ENCODE results near the gene CGNL1.

Gene CGNL1

GRCh38 chr15:57393061-57393460 lies 16.8 kb downstream of the CGNL1 start:
- Histone ChIP-seq H3K9ac (ENCODE audit: low read length) (no peak overlapping the region), H3K36me3 (ENCODE audit: low read length) (no peaks in the 10 kb centered on the region), H4K20me1 (ENCODE audit: low read depth, low read length) (no peaks in the 10 kb centered on the region), H3K4me2 (ENCODE audit: low read depth, low read length, poor library complexity, severe bottlenecking) (no peak overlapping the region), H3K9me3 (ENCODE audit: insufficient read depth, low read length) (no peaks in the 10 kb centered on the region), H2AFZ (ENCODE audit: low read depth, low read length, severe bottlenecking) (no peak overlapping the region), H3K9me2 (replicated peaks; ENCODE audit: insufficient read depth, low read length) (no peaks in the 10 kb centered on the region), H3K4me3 (ENCODE audit: insufficient read depth, low read length, poor library complexity, severe bottlenecking) (no peak overlapping the region), H3K79me2 (ENCODE audit: insufficient read depth, low read length) (no peaks in the 10 kb centered on the region), H3F3A (ENCODE audit: insufficient read depth) (no peaks in the 10 kb centered on the region), H3K27ac (ENCODE audit: low read depth, low read length) (no peak overlapping the region), H3K27me3 (ENCODE audit: low read length) (no peaks in the 10 kb centered on the region)
- no peak for TF ChIP-seq EZH2phosphoT487 (conservative IDR thresholded peaks at IDR 0.05; ENCODE audit: low read length)
- TF ChIP-seq CTCF (IDR thresholded peaks at IDR 0.05; ENCODE audit: insufficient read depth, low read length, poor library complexity, severe bottlenecking), result no peak

DNA sequence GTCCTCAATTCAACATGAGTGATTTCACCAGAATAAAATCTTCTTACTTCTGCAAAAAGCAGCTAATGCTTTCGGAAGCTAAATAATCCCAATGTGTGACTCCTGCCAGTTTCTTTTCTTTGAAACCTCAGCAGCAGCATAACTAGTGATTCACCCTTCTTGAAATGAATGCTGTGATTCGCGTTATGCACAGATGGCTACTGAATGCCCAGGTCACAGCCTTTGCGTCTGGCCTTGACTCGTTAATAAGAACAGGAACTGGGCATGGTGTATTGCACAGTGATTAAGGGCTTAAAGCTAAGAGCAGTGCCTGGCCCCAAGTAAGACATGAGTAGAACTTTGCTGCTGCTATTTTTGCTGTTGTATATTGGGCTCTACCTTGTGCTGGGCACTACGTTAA lies 19.0 kb downstream of the CGNL1 start:
- TF ChIP-seq EZH2phosphoT487 (conservative IDR thresholded peaks at IDR 0.05; ENCODE audit: low read length) (no peak), CTCF (IDR thresholded peaks at IDR 0.05; ENCODE audit: insufficient read depth, low read length, poor library complexity, severe bottlenecking) (no peak)
- Histone ChIP-seq H2AFZ (ENCODE audit: low read depth, low read length, severe bottlenecking) (no peak overlapping the region), H3K79me2 (ENCODE audit: insufficient read depth, low read length) (no peaks in the 10 kb centered on the region), H3F3A (ENCODE audit: insufficient read depth) (no peaks in the 10 kb centered on the region), H3K27me3 (ENCODE audit: low read length) (no peaks in the 10 kb centered on the region), H3K9me2 (replicated peaks; ENCODE audit: insufficient read depth, low read length) (no peaks in the 10 kb centered on the region), H3K36me3 (ENCODE audit: low read length) (no peaks in the 10 kb centered on the region), H3K9ac (ENCODE audit: low read length) (no peak overlapping the region), H4K20me1 (ENCODE audit: low read depth, low read length) (no peaks in the 10 kb centered on the region), H3K9me3 (ENCODE audit: insufficient read depth, low read length) (no peaks in the 10 kb centered on the region), H3K4me3 (ENCODE audit: insufficient read depth, low read length, poor library complexity, severe bottlenecking) (no peak overlapping the region), H3K4me2 (ENCODE audit: low read depth, low read length, poor library complexity, severe bottlenecking) (no peak overlapping the region), H3K27ac (ENCODE audit: low read depth, low read length) (no peak overlapping the region)

DNA sequence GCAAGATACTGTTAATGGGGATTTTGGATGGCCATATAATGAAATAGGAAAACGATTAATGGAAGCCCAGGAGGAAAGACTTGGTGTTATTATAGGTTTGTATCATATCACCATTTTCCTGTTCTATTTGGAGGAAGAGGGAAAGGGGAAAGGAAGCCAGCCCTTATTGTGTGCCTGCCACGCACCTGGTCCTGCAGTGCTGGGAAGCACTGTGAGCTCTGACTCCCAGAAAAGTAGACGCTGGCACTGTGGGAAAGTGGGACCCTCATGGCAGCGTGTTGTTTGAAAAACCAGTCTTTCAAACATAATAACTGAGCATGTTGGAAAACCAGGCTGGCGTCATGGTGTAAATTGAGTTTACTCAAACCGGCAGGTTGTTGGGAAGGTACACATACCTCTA lies 22.0 kb downstream of the CGNL1 start:
- no peaks in the 10 kb centered on the region for H3K36me3 ChIP-seq (ENCODE audit: low read length)
- no peak overlapping the region for H3K4me2 ChIP-seq (ENCODE audit: low read depth, low read length, poor library complexity, severe bottlenecking)
- H3K9ac ChIP-seq (ENCODE audit: low read length), result no peak overlapping the region
- no peak overlapping the region for H2AFZ ChIP-seq (ENCODE audit: low read depth, low read length, severe bottlenecking)
- H3K79me2 ChIP-seq (ENCODE audit: insufficient read depth, low read length), result no peaks in the 10 kb centered on the region
- no peaks in the 10 kb centered on the region for H3K27me3 ChIP-seq (ENCODE audit: low read length)
- H3K9me2 ChIP-seq (replicated peaks; ENCODE audit: insufficient read depth, low read length), result no peaks in the 10 kb centered on the region
- no peaks in the 10 kb centered on the region for H4K20me1 ChIP-seq (ENCODE audit: low read depth, low read length)
- no peaks in the 10 kb centered on the region for H3F3A ChIP-seq (ENCODE audit: insufficient read depth)
- H3K9me3 ChIP-seq (ENCODE audit: insufficient read depth, low read length), result no peaks in the 10 kb centered on the region
- H3K4me3 ChIP-seq (ENCODE audit: insufficient read depth, low read length, poor library complexity, severe bottlenecking), result no peak overlapping the region
- no peak overlapping the region for H3K27ac ChIP-seq (ENCODE audit: low read depth, low read length)
- TF ChIP-seq CTCF (IDR thresholded peaks at IDR 0.05; ENCODE audit: insufficient read depth, low read length, poor library complexity, severe bottlenecking), result no peak
- no peak for TF ChIP-seq EZH2phosphoT487 (conservative IDR thresholded peaks at IDR 0.05; ENCODE audit: low read length)

- TF ChIP-seq CTCF (IDR thresholded peaks at IDR 0.05; ENCODE audit: insufficient read depth, low read length, poor library complexity, severe bottlenecking) (no peak), EZH2phosphoT487 (conservative IDR thresholded peaks at IDR 0.05; ENCODE audit: low read length) (no peak)
- Histone ChIP-seq H3K79me2 (ENCODE audit: insufficient read depth, low read length) (no peaks in the 10 kb centered on the region), H3F3A (ENCODE audit: insufficient read depth) (no peaks in the 10 kb centered on the region)
Observed at GRCh38 chr15:57401546-57401945, 25.2 kb downstream of the CGNL1 start.

More at GRCh38 chr15:57401546-57401945, 25.2 kb downstream of the CGNL1 start:
- Histone ChIP-seq H3K9me2 (replicated peaks; ENCODE audit: insufficient read depth, low read length) (no peaks in the 10 kb centered on the region), H3K27me3 (ENCODE audit: low read length) (no peaks in the 10 kb centered on the region), H3K4me2 (ENCODE audit: low read depth, low read length, poor library complexity, severe bottlenecking) (no peak overlapping the region), H3K4me3 (ENCODE audit: insufficient read depth, low read length, poor library complexity, severe bottlenecking) (no peak overlapping the region), H3K27ac (ENCODE audit: low read depth, low read length) (no peak overlapping the region), H3K36me3 (ENCODE audit: low read length) (no peaks in the 10 kb centered on the region), H2AFZ (ENCODE audit: low read depth, low read length, severe bottlenecking) (no peak overlapping the region), H3K9ac (ENCODE audit: low read length) (no peak overlapping the region), H4K20me1 (ENCODE audit: low read depth, low read length) (no peaks in the 10 kb centered on the region), H3K9me3 (ENCODE audit: insufficient read depth, low read length) (no peaks in the 10 kb centered on the region)

Measured in SU-DHL-6 (cell line).